Left ventricle myocardium inferior (tissue), 1 donor: ENCODE measurements around the gene IFNL2. TPM values are rescaled to one million over a fixed set of nuclear protein-coding genes. Genes with fewer than 3 reads are reported as not detected.
A peak's percentile ranks its signal among the peaks of the same experiment; 100 is the strongest.

ENCODE experiments used
- DNase-seq: peaks from one replicate; pipeline ENCODE4 v3.0.0-alpha.2; 2020
- H3K27ac ChIP-seq: fragments of 200-600 bp; replicated peaks from 2 replicates; pipeline ENCODE4 v1.8.0; 2021
- H3K27me3 ChIP-seq: fragments of 200-600 bp; 2 replicates; pipeline ENCODE4 v1.8.0; 2021; ENCODE audit warnings: low read depth
- H3K36me3 ChIP-seq: fragments of 200-600 bp; 2 replicates; pipeline ENCODE4 v1.8.0; 2021
- H3K4me1 ChIP-seq: fragments of 200-600 bp; 2 replicates; pipeline ENCODE4 v1.8.0; 2021
- H3K4me3 ChIP-seq: fragments of 200-600 bp; 2 replicates; pipeline ENCODE4 v1.8.0; 2021; ENCODE audit warnings: mild to moderate bottlenecking, moderate library complexity
- H3K9me3 ChIP-seq: fragments of 200-600 bp; replicated peaks from 2 replicates; pipeline ENCODE4 v1.8.0; 2021
- intact Hi-C: fragments of 100-400 bp; cut with micrococcal nuclease; formaldehyde crosslinking; loops from one replicate; pipeline ENCODE4 v1.11.0; 2022
- total RNA-seq: library from RNA; stranded (reverse); fragmentation: NEBNext Ultra II Directional; extraction: Animal tissue kit (Norgen Biotek cat#: 25700); gene quantifications from one replicate; pipeline ENCODE4 v1.2.1, GENCODE V29; 2021
- TF ChIP-seq, protein P1 (sequence below): fragments of 200-600 bp; IDR thresholded peaks from 2 replicates; pipeline ENCODE4 v1.8.0; 2021; ENCODE audit warnings: antibody characterized with exemption, mild to moderate bottlenecking, borderline replicate concordance
- donor health status: DM: no; HTN: yes; CAD: no; lungs with severe emphysema.

The IFNL2 gene
- total RNA-seq, 1 donor from 2014 or later: not detected

DNA sequence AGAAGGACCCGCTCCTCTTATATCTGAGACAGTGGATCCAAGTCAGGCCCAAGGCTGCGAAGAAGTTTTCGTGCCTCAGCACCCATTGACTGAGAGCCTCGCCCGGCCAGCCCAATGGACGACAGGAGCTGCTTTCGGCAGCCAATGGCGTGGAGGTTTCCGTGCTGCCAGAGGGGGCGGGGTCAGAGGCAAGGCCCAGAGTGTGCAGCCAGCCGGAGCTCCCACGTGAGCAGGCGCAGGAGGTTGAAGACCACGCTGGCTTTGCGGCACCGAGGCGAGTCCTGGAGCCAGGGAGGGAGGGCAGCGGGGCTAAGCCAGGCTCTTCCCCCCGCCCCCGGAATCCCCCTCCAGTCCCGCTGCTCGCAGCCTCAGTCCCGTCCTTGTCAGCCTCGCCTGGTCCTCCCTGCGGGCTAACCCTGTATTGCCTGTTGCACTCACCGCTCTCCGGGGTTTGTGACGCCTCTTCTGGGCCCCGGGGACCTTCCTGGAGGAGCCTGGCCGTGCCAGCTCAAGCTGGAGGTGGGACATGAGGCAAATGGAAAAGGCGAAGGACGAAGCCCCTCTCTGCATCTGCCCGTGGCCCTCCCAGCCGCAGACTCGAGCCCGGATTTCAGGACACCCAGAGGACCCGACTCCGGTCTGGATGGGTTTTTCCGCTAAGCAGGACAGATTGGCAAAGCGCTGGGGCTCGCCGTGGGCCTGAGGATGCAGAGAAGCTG is 21.1 kb upstream of the IFNL2 start:
- H3K27ac ChIP-seq: no peak overlapping the region
- peak; percentile 29 for DNase-seq
- H3K4me1 ChIP-seq: peaks cover 14% of the 10 kb centered on the region
- no peaks in the 10 kb centered on the region for H3K9me3 ChIP-seq
- H3K27me3 ChIP-seq: peaks cover 83% of the 10 kb centered on the region
- H3K36me3 ChIP-seq: no peaks in the 10 kb centered on the region
- TF ChIP-seq, protein P1, sequence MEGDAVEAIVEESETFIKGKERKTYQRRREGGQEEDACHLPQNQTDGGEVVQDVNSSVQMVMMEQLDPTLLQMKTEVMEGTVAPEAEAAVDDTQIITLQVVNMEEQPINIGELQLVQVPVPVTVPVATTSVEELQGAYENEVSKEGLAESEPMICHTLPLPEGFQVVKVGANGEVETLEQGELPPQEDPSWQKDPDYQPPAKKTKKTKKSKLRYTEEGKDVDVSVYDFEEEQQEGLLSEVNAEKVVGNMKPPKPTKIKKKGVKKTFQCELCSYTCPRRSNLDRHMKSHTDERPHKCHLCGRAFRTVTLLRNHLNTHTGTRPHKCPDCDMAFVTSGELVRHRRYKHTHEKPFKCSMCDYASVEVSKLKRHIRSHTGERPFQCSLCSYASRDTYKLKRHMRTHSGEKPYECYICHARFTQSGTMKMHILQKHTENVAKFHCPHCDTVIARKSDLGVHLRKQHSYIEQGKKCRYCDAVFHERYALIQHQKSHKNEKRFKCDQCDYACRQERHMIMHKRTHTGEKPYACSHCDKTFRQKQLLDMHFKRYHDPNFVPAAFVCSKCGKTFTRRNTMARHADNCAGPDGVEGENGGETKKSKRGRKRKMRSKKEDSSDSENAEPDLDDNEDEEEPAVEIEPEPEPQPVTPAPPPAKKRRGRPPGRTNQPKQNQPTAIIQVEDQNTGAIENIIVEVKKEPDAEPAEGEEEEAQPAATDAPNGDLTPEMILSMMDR: no peak
- intact Hi-C loops: no loop called here
- H3K4me3 ChIP-seq: peak overlapping the region; percentile 21

DNA sequence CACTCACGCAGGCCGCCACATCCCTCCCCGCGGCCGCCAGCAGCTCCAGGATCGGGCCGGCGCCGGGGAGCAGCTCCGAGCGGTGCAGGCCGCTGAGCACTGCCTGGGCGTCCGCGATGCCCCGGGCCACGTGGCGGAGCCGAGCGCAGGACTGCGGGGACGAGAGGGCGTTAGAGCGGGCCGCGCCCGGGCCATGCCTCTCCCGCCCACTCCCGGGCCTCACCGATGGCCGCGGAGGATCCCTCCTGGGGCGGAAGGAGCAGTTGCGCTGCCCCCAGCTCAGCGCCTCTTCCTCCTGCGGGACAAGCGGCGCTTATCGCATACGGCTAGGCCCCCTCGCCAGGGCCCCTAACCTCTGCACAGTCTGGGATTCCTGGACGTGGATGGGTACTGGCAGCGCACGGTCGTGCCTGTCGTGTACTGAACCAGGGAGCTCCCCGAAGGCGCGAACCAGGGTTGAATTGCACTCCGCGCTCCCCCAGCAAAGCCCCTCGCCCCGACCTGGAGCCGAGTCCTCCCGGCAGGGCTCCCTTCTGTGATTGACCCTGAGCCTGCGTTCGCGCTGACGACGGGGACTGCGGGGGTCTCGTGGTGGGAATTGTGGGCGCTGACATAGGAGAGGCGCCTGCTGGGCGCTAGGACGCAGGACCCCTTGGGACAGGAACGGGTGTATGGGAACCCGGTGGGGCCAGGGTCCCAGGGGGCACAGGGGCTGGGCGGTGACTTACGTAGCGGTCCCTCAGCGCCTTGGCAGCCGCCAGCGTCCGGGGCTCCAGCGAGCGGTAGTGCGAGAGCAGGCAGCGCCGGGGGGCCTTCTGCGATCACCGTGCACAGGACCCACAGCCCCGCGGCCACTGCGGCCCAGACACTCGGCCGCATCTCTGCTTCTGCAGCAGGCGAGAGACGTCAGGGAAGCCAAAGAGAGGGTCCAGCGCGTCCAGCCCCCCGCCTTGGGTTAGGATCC is 20.2 kb upstream of the IFNL2 start:
- Histone ChIP-seq H3K9me3 (no peaks in the 10 kb centered on the region), H3K27me3 (peaks cover 89% of the 10 kb centered on the region), H3K4me3 (peak overlapping the region; percentile 21), H3K36me3 (no peaks in the 10 kb centered on the region), H3K27ac (no peak overlapping the region), H3K4me1 (peaks cover 14% of the 10 kb centered on the region)
- intact Hi-C loops: no loop called here
- DNase-seq: no peak
- TF ChIP-seq, protein P1: no peak

DNA sequence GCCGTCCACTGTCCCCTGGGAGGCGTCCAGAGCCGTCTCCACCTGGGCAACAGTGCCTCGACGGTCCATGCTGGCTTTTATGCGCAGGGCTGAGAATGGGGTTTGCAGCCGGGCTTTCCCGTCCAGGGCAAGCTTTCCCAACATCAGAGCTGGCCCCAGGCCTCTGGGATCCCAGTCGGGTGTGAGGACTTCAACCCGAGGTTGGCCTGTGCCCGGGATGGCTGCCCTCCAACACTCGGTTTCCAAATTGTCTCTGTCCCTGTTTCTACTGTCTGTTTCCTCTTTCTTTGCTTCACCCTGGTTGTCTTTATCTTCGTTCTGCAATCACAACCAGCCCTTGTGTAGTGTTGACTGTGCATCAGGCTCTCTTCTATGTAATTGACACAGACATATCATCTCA is 19.4 kb upstream of the IFNL2 start, which contains the start of gene IFNL4:
TSS of gene IFNL4 (minus strand) at position 51 of the 400 bp plus-strand sequence.
- Histone ChIP-seq H3K4me1 (peaks cover 14% of the 10 kb centered on the region), H3K27me3 (peaks cover 86% of the 10 kb centered on the region), H3K9me3 (no peaks in the 10 kb centered on the region), H3K27ac (no peak within 1 kb of the TSS), H3K4me3 (peak within 1 kb of the TSS; percentile 21), H3K36me3 (no peaks in the 10 kb centered on the region)
- intact Hi-C loops: no loop called here
- no peak for DNase-seq
- TF ChIP-seq, protein P1: no peak

DNA sequence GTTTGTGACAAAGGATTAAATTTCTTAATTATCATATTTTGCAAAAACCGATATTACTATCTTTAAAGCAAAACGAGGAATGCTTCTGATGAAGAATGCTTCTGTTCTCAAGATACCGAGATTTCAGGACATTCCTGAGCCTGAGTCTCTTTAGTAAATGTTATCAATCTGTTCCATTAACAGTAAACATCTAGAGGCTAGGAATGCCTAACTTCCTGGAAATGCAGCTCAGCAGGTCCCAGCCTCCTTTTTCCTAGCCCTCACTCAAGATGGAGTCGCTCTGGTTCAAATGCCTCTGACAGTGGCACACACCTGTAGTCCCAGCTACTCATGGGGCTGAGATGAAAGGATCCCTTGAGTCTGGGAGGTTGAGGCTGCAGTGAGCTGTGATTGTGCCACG is 17.1 kb upstream of the IFNL2 start:
- H3K4me1 ChIP-seq: peaks cover 14% of the 10 kb centered on the region
- DNase-seq: no peak
- TF ChIP-seq, protein P1: no peak
- peaks cover 92% of the 10 kb centered on the region for H3K27me3 ChIP-seq
- no peak overlapping the region for H3K27ac ChIP-seq
- intact Hi-C loops: no loop called here
- H3K9me3 ChIP-seq: no peaks in the 10 kb centered on the region
- H3K4me3 ChIP-seq: no peak overlapping the region
- no peaks in the 10 kb centered on the region for H3K36me3 ChIP-seq

DNA sequence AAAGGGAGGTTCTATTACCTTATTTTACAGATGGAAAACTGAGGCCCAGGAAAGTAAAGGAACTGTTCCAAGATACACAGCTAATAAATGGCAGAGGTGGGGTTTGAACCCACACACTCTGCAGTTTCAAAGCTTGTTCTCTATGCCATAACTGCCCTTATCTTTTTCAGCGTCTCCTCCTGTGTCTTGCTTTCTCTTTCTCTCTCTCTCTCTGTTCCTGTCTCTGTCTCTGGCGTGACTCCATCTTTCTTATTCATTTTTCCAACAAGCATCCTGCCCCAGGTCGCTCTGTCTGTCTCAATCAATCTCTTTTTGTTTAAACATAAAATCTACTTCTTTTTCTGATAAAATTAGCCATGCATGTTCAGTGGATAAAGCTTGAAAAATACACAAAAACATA is 16.4 kb upstream of the IFNL2 start:
- peaks cover 97% of the 10 kb centered on the region for H3K27me3 ChIP-seq
- peaks cover 4% of the 10 kb centered on the region for H3K9me3 ChIP-seq
- H3K27ac ChIP-seq: no peak overlapping the region
- no peaks in the 10 kb centered on the region for H3K36me3 ChIP-seq
- H3K4me1 ChIP-seq: peaks cover 14% of the 10 kb centered on the region
- TF ChIP-seq, protein P1: no peak
- no peak for DNase-seq
- H3K4me3 ChIP-seq: no peak overlapping the region
- intact Hi-C loops: no loop called here
